Pons (tissue), 1 donor: ENCODE results near the gene CCNB3.
"Not testable (repeated sequence)": the region's sequence is repeated elsewhere in the genome, so short reads cannot be mapped to it uniquely, and the experiment has no call there.

ENCODE experiments used
- DNase-seq: peaks from one replicate; pipeline ENCODE4 v3.0.0-alpha.2; 2016; ENCODE audit warnings: low spot score

CCNB3 gene, protein sequence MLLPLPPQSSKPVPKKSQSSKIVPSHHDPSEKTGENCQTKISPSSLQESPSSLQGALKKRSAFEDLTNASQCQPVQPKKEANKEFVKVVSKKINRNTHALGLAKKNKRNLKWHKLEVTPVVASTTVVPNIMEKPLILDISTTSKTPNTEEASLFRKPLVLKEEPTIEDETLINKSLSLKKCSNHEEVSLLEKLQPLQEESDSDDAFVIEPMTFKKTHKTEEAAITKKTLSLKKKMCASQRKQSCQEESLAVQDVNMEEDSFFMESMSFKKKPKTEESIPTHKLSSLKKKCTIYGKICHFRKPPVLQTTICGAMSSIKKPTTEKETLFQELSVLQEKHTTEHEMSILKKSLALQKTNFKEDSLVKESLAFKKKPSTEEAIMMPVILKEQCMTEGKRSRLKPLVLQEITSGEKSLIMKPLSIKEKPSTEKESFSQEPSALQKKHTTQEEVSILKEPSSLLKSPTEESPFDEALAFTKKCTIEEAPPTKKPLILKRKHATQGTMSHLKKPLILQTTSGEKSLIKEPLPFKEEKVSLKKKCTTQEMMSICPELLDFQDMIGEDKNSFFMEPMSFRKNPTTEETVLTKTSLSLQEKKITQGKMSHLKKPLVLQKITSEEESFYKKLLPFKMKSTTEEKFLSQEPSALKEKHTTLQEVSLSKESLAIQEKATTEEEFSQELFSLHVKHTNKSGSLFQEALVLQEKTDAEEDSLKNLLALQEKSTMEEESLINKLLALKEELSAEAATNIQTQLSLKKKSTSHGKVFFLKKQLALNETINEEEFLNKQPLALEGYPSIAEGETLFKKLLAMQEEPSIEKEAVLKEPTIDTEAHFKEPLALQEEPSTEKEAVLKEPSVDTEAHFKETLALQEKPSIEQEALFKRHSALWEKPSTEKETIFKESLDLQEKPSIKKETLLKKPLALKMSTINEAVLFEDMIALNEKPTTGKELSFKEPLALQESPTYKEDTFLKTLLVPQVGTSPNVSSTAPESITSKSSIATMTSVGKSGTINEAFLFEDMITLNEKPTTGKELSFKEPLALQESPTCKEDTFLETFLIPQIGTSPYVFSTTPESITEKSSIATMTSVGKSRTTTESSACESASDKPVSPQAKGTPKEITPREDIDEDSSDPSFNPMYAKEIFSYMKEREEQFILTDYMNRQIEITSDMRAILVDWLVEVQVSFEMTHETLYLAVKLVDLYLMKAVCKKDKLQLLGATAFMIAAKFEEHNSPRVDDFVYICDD (N-terminal part only)

DNA sequence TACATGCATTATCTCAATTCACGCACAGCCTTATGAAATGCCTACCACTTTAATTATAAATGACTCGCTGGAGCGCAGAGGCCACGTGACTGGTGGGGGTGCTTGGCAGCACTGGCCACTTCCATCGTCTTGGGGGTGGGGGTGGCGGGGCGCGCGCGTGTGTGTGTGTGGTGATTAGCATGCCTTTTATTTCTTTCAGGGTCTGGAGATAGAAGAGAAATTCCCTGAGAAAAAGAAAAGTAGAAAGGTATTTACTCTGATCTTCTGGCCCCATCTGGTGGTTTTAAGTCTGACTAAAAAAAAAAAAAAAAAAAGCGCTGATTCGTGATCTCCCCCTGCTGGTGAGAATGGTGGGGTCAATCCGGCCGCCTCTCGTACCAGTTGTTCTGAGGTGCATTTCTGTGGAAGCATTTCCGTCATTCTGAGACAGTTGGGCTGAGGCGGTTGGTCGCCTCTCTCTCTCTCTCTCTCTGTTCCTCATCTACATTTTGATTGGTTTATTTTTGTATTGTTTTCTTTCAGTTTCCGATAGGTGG is at the start of gene CCNB3:
CCNB3 (plus strand) TSS at position 402 of the 536 bp plus-strand sequence. CDS start 80,399 bp downstream, outside the sequence.
- peak; percentile 62 for DNase-seq

DNA sequence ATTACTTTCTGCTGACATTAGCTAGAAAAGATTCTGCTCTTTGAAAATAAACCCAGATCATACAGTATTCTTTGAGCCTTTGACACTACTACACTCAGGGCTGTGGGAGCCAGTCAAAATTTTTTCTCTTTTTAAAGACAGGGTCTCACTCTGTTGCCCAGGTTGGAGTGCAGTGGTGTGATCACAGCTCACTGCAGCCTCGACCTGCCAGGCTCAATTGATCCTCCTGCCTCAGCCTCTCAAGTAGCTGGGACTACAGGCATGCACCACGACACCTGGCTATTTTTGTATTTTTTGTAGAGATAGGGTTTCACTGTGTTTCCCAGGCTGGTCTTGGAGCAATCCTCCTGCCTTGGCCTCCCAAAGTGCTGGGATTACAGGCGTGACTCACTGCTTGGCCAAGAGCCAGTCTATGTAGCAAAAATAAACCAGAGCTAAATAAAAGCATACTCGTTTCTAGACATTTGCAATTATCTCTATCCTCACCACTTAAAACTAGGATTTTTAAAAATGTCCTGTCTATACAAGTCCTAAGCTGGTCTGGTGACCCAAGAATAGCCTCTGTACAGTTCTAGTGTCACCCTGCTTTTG is 46.9 kb upstream of the CCNB3 start:
- DNase-seq, result no peak

DNA sequence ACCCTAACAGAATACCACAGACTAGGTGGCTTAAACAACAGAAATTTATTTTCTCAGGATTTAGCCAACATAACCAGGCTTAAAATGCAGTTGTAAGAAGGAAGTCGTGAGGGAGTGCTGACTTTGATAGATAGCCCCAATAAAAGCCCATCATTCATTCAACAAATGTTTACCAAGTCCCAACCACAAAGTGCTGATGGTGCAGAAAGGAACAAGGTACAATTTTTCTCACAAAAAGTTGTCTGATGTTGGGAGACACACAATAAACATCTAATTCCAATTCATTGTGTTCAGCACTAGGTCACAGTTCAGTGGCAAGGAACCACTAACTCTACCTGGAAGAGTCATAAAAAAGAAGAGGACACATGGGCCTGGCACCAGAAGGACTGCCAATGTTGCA is 46.0 kb upstream of the CCNB3 start:
- no peak for DNase-seq

DNA sequence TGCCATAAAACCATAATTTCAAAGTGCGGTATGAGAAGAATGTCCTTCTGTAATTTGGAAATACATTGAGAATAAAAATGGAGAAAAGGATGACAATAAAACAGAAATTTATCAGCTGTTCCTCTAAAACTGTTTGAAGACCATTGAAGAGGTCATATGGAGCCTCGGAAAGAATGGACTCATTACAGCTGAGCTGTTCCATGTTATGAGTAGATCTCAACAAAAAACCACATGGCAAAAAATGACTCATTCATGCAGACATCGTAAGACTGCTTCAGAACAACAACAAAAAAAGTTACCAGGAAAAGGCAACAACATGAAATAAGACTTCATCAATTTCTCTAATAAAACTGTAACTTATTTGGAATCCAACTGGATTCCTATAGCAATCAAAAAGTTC is 43.4 kb upstream of the CCNB3 start:
- DNase-seq, result no peak

DNA sequence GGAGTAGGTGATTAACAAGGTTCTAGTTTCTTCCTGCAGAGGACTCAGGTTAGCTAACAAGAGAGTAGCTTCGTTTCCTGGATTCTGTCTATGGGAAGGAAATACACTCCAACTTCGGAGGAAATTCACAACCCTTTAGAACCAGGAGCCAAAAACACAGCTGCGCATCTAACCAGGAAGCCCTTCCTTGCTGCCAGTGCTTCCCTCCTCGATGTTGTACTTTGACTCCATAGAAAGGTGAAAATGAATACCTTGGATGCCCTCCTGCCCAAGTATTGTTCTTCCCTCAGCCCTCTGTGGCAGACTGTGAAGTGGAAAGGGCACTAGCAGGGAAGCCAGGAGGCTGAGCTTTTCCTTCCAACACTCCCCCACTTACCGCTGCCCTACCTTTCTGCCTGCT is 38.8 kb upstream of the CCNB3 start:
- DNase-seq, result no peak

DNA sequence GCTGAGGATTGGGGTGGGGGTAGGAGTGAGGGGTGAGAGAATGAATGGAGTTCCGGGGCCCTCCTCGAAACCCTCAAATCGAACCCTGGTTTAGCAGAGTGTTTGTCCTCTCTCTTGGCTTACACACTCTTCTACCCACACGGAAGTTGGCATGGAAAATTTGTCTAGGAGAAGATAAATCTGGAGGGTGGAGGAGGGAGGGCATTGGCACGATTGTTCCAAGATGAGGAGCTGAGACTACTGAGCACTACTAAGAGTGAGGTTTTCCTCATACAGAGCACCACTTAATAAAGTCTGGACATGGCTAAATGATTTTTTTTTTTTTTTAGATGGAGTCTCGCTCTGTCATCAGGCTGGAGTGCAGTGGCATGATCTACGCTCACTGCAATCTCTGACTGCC is 37.2 kb upstream of the CCNB3 start:
- DNase-seq, result no peak

DNA sequence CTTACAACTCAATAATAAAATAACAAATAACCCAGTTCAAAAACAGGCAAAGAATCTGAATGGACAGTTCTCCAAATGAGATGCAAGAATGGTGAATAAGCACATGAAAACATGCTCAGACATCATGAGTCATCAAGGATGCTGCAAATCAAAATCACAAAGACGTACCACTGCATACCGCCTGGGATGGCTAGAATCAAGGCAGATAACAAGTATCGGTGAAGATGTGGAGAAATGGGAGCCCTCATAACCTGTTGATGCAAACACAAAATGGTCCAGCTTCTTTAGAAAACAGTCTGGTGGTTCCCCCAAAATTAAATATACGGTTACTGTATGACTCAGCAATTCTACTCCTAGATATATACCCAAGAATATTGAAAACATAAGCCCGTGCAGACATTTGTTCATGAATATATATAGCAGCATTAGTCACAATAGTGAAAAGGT is 36.3 kb upstream of the CCNB3 start:
- no peak for DNase-seq

DNA sequence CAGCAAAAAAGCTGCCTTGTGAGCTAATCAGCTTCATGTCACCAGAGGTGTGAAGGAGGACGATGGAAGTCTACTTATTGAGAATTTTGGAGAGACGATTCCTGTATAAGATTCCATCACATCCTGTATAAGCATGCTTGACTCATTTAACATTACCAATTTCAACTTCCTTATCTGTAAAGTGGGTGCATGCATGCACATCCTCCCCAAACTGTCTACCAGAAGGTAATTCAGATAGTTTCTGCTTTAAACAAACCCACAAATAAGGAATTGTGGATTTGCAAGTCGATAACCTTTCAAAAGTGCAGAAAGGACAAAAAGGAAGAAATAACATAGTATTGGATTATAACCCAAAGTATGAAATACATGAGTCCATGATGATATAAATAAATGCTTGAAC is 34.8 kb upstream of the CCNB3 start:
- no peak for DNase-seq

DNA sequence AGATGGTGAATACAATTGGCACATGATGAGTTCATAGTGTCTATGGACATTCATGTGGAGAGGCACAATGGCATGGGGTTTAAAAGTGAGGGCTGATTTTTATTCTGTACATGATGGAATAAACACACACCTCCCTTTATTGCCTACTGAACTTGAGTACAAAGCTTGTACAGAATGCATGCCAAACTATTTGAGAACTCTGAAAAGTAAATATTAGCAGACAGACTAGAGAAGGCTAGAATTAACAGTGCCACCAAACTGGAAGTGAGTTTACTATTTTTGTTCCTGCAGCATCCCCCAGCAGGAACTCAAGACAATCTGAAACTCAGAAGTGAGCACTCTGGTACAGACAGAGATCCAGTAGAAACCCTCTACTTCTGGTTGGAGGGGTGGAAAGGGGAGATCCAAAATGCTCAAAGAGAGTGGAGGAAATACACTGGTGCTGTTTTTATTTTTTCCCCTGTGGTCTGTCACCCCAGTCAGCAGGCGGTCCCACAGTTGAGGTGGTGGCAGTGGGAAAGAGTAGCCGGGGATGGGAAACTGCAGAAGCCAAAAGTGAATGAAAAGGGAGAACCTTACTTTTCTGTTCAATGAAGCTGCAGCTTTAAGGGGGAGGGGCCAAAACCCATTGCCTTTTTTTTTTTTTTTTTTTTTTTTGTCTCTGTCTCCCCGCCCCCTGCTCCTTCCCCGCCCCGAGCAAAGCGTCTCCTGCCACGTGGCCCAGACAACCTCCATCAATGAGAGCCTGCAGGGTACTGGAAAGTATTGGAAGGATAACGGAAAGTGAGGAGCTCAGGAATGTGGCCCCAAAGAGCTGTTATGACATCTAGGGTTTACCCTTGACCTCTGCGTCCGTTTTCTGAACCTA is 24.3 kb upstream of the CCNB3 start:
- peak; percentile 29 for DNase-seq

DNA sequence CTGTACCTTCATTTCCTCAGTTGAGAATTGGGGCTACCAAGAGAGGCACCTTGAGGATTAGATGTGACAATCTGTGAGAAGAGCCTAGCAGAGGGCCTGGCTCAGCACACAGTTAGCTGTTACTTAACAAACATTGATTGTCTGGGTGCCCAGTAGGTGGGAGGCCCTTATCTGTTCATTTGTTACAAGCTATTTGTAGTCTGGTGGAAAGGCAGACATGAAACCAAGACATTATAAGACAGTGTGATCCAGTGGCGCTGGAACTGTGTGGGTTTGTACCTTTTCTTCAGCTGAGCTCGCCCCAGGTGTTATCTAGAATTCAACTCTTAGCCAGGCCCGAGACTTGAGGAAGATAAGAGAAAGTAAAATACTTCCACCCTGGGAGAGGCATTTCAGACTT is 20.7 kb upstream of the CCNB3 start:
- no peak for DNase-seq

DNA sequence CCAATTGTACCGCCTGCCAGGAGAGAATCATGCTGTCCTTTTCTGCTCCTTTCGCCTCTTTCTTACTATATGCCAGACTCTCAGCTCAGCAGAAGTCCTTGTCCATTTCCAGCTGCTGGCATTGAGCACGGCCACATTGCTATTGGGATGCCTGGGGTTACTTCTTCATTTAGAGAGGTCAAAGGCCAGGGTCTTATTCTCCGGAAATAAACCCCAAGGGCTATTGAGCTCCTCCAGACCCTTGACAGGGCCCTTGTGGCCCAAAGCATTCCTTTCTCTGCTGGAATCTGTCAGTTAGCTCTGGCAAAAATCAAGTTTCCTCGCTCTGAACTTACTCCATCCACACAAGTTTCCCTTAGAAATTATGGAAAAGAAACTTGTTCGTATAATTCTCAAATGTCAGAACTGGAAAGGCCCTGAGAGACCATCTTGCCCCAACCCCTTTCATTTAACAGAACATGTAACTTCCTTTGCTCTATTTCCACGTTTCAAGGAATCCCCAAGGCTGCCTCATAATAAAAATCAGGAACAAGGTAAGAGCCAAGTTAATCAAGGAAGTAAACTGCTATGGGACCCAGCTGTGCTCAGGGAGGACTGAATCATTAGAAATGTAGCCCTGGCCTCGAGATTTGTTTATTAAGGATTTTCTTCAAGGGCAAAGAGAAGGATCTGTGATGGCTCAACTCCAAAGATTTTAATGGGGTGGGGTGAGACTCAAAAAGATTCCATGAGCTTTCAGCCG is 15.5 kb upstream of the CCNB3 start:
- DNase-seq, result no peak

DNA sequence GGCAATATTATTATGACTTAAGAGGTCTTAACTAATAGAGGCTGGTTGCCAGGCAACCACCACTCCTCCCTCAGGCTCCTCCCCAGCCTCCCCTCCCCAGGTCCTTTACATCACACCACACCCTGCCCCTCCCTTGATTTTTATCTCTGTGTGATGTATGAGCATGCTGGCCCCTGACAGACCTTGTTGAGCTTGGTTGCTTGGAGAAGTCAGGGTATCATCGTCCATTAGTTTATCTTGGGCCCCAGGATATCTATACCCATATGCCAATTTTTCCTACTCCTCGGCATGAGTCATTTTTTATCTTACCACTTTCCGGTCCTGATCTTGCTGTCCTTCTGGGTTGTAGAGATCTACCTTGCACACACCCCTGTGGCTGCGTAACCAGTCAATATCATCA is 6.2 kb upstream of the CCNB3 start:
- no peak for DNase-seq

DNA sequence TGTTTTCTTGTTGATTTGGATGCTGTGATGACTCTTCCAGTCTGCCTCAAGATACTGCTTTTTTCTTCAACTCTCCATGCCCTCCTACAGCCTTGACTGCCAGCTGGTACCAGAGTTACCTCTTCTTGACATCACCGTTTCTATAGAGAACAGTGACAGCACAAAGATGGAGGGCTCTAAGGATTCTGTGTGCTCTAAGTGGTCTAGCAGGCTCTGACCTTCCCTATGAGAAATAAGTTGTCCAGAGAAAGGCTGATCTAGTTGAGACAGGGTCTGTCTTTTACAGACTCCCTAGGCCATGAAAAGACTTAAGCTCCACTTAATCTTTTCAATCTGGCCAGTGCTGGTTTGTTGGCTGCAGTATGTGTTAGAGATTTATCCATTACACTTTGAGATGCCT is 3.7 kb upstream of the CCNB3 start, which contains the start of gene AKAP4:
AKAP4 (minus strand) TSS at position 101 of the 400 bp plus-strand sequence. CDS start 118 bp downstream, outside the sequence.
- no peak for DNase-seq

DNA sequence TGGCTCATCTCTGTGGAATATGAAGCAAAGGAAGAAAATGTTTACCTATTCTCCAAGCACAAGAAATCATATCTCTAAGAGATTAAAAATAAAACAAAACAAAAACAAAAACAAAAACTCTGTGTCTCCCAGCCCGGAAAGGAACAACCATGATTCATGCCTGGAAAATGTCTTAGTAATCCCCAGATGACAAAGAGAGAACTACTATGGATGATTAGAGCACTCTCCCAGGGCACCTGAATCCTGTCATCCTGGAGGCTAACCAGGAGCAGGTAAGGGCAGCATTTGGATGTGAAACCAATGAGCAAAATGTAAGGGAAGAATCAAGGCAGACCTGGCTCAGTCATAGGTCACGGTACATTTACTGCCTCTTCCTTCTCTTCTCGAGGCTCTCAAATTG is 2.0 kb upstream of the CCNB3 start:
- no peak for DNase-seq

DNA sequence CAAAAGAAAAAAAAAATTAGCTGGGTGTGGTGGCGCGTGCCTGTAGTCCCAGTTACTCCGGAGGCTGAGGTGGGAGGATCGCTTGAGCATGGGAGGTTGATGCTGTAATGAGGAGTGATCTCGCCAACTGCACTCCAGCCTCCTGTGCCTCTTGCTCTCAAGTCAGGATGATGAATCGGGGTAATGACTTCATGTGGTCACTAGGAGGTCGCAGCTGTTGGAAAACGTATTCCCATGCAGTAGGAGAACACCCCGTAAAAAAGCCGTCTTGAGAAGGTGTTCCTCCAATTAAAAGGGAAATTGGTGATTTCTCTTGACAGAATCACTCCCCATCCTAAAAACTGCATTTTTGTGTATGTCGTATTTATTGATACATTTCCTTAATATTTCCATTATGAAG is 2.2 kb downstream of the CCNB3 start:
- DNase-seq, result no peak

DNA sequence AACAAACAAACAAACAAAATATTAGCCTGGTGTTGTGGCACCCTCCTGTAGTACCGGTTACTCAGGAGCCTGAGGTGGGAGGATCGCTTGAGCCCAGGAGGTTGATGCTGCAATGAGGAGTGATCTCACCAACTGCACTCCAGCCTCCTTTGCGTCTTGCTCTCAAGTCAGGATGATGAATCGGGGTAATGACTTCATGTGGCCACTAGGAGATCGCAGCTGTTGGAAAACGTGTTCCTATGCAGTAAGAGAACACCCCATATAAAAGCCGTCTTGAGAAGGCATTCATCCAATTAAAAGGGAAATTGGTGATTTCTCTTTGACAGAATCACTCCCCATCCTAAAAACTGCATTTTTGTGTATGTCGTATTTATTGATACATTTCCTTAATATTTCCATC is 6.9 kb downstream of the CCNB3 start:
- no peak for DNase-seq

DNA sequence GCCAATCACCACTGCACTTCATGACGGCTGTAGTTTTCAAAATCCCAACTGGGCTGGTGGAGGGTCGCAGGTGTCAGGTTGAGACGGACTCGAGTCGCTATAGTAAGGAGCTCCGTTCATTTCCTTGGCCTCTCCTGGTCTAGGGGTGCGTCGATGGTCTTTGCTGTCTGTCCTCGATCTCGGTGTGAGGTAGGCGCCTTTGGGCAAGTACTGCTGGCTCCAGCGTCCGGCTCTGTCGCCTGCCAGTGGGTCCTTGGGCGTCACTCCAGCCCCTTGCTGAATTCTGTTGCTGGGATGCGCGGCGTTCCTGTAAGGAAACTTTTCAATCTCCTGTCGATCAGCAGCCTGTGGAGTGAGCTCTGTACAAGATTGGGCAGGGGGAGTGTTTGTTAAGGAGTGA is 76.7 kb downstream of the CCNB3 start:
- no peak for DNase-seq

DNA sequence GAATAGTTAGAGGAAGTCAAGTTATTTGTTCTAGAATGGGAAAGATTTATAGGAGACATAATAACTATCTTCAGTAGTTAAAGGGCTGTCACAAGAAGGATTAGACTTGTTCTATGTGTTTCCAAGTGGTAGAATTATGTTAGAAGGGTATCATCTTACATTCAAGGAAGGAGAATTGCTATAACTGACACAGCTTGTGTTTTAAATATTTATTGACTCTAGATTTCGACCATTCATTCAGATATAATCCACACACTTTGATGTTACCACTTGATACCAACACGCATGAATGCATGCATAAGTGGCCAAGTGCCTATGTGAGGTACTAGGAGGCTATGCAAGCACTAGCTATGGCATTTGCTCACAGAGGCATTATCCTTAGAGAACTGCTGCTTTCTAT is 122.7 kb downstream of the CCNB3 start:
- DNase-seq, result no peak

DNA sequence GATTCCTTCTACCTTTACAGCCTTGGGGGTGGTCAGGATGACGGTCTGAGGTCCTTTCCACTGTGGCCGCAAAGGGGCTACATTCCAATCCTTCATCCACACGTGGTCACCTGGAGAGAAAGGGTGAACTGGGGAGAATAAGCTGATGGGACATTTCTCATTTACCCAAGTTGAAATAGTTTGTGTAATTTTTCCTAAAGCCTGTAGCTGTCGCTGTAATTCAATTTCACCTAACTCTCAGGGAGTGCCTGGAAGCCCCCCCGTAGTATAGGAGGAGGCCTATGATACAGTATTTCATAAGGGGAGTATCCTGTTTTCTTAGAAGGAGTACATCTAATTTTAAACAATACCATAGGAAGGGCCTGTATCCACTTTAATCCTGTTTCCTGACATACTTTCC is 128.1 kb downstream of the CCNB3 start:
- not testable (repeated sequence) for DNase-seq

DNA sequence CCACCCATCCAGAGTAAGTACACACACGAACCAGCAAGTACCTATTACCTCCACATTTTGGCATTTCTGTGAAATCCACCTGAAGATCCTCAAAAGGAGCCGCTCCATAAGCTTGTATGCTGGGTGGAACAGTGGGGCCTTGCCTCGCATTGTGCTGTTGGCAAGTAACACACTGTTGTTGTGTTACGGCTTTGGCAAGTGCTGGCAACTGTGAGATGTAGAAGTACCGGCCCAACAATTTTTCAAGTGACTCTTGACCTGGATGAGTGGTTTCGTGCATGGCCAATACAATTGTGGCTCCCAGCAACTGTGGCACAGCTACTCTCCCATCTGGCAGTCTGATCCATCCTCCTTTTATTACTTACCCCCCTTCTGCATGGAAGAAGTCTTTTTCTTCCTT is 128.7 kb downstream of the CCNB3 start:
- DNase-seq, result no peak
